Islet precursor cell (in vitro differentiated cells): ENCODE measurements around the gene ZNF438.
"Not testable (repeated sequence)": the region's sequence is repeated elsewhere in the genome, so short reads cannot be mapped to it uniquely, and the experiment has no call there.

Source experiments
- DNase-seq: peaks from one replicate; pipeline ENCODE4 v3.0.0-alpha.2; 2018

The ZNF438 gene

GRCh38 chr10:30820261-30820991, 211.2 kb downstream of the ZNF438 start:
- DNase-seq: no peak

- DNase-seq: no peak
Observed at GRCh38 chr10:30819341-30820181, 212.1 kb downstream of the ZNF438 start.

GRCh38 chr10:30818854-30819253, 212.8 kb downstream of the ZNF438 start:
- no peak for DNase-seq

DNA sequence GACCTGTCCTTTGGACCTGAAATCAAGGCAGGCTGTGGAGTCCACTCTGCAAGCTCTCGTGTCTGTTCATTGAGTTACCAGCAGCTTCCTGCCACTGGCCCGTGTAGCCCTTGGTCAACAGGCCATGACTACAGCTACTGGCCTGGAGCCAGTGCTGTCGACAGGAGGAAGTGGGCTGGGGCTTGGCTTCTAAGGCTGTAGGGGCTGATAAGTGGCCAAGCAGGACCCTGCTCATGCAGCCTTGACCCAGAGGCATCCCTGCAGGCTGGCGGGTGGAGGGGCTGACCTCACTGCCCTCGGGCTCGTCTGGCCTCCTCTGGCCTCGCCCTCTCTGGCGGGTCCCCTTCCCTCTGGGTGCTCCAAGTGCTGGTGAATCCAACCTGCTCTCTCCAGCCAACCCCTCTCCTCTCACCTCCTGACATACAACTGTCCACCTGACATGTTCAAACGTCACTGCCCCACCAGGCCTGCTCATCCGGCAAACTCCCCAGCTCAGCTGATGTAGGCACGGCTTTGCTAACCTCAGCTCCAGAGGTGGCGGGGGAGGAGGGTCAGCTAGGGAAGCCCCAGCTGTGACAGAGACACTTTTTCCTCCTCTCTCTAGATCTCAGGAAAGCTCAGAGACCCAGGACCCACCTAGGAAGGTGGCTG, 213.5 kb downstream of the ZNF438 start:
- no peak for DNase-seq

DNA sequence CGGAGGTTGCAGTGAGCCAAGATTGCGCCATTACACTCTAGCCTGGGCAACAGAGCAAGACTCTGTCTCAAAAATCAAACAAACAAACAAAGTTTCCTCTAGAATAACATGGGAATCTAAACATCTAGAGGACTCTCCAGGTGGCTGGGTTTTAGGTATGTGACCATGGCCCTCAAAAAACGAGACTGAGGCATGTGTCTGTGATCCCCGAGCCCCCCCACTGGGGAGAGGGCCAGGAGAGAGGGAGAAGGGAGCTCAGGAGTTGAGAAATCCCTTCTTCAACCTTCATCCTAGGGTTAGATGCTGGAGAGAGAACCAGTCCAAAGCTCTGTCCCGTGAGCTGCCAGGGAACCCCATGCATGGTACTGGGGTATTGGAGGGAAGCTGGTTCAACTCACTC, 214.1 kb downstream of the ZNF438 start:
- DNase-seq: no peak

- DNase-seq: no peak
Observed at GRCh38 chr10:30816820-30817171, 214.9 kb downstream of the ZNF438 start.

DNA sequence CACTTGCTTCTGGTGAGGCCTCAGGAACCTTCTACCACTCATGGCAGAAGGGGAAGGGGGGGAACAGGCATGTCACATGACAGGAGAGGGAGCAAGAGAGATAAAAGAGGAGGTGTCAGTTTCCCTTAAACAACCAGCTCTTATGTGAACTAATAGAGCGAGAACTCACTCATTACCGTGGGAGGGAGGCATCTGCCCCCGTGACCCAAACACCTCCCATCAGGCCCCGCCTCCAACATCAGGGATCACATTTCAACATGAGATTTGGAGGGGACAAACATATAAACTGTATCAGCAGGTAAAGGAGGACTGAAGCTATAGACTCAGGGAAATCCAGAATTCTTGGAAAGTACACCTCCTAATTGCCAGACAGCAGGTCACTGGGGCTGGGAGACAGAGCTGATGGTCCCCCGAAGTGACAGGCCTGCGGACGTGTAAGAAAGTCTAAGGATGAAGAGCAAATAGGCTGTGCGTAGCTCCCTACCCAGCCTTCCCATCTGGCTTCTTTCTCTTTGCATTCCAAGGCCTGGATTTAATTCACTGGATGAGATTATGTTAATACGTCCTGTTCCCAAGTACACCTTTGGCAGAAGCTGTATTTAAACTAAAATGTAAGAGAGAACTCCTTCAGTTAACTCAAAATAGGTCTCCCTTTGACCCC, 215.4 kb downstream of the ZNF438 start:
- DNase-seq: no peak

GRCh38 chr10:30813872-30814481, 217.7 kb downstream of the ZNF438 start:
- no peak for DNase-seq

DNA sequence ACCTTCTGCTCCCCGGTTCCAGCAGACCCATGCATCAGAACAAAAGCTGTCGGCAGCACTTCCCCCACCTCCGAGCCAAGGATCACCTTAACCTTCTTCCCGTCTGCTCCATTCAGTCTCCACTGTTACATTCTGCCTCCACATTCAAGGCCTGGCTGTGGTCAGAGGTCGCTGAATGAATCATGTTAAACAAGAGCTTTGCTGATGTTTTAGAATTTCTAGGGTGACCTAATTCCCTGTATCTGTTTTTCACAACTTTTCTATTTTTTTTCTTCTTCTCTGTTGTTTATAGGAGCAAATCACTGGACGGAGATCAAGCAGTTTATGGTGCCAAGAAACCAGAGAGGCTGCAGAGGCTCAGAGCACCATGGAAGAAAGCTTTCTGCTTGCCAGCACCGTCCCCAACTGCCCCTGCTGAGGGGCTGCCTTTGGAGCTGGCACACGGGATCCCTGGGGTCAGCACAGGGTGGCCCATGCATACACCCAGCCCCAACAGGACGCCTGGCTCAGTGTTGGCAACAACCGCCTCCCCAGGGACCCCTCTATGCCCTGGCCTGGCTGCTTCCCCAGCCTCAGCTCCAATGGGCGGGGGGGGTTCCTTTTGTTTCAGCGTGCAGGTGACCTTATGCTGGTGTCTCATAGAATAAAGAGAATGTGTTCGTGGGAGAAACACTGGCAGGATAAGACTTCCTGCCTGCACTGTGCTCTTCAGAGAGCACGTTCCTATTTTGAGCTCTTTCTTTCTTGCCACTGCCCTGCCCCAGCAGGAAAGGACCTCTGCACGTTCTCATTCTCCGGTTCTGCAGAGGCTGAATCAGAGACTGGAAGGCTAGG, 219.4 kb downstream of the ZNF438 start:
- DNase-seq: no peak

DNA sequence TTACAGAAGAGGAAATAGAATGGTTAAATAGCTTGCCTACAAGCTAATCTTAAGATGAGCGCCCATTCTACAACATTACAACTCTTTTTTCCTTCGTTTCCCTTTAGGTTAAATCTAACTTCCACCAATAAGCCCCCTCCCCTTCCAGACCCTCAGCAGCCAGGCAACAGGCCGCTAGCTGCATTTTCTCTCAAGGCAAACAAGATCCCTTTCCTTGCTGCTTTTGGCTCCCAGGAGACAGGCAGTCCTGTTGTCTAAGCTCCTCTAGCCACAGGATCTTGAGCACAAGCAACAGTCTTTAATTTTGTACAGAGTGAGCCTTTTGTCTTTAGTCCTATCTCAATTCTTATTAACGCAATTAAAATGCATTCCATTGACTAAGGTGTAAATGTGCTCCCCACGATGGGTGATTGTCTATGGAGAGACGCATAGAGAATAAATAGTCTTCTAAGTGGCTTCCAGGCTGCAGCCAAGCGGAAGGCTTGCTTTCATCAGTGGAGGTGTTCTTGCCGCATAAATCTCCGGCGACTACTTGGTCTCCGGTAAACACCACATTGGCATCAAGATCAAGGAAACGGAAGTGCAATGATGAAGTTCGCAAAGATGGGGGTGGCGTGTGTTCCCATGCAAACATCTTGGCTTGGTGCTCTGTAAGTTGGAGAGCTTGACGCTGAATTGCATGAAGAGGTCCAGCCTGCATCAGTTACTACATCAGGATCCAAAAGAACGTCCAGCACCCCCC, 220.2 kb downstream of the ZNF438 start:
- no peak for DNase-seq

DNA sequence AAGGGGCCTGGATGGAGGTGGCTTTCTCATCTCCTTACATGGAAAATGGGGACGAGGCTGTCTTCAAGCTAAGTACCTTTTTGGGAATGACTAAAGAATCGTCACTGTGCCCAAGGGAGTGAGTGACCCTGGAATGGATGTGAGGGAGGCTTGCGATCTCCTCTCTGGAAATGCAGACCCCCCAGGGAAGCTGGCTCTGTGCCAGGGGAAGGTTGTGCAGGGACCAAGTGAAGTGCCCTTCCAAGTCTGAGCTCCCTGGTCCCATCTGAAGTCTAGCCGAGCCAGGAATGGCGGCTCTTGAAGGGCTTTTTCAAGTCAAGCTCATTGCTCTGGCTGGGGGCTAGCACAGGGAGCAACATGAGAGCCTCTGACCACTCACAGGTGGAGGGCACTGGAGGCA, 221.2 kb downstream of the ZNF438 start:
- DNase-seq: no peak

GRCh38 chr10:30806850-30807249, 224.8 kb downstream of the ZNF438 start:
- DNase-seq: no peak

DNA sequence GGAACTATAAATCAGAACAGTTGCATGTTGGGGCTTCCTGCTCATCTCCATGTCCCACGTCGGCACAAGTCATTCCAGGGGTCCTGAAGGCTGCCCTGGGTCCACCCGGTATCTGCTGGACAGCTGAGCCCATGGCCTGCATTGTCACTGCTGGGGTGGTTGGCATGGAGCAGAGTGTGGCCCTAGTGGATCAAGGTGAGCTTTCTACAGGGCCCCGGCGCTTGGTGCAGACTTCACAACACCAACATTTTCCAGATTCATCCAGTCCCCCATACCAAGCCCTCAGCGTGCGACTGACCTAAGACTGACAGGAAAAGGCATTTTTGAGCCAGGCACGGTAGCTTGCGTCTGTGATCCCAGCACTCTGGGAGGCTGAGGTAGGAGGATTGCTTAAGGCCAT, 226.6 kb downstream of the ZNF438 start:
- no peak for DNase-seq

- DNase-seq: no peak
Observed at GRCh38 chr10:30804478-30805055, 227.1 kb downstream of the ZNF438 start.

GRCh38 chr10:30803892-30804322, 227.8 kb downstream of the ZNF438 start:
- no peak for DNase-seq

DNA sequence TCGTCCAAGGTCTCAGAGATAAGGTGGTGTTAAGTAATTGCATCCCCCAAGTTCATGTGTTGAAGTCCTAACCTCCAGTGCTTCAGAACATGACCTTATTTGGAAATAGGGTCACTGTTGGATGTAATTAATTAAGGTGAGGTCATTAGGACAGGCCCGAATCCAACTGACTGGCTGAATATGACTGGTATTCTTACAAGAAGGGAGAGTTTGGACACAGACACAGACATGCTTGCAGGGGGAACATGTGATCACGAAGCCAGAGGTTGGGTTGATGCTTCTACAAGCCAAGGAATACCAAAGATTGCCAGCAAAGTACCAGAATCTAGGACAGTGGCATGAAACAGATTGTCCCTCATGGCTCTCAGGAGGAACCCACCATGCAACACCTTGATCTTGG, 228.6 kb downstream of the ZNF438 start:
- no peak for DNase-seq

GRCh38 chr10:30800368-30800767, 231.3 kb downstream of the ZNF438 start:
- DNase-seq: no peak

DNA sequence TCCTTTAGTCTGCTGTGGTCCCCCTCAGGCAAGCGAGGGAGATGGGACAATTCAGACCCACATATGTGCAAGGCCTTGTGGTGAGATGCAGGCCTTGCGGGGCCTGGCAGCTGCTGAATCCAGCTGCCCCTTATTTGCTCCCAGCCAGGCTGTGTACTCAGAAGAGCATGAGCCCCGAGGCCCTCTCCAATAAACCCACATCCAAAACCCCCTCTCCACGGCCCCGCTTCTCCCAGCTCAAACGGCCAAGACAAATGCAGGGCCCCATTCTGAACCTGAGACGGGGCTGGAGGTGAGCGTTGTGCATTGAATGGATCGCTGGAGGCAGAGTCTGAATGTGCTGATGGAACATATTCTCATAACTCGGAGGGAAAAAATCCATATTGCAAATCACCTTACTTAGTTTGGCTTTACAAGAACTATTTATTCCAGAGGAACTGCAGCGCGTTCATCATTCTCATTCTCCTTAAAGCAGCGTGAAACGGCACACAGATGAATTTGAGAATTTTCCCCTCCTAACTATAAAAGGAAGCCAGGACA, 232.9 kb downstream of the ZNF438 start:
- no peak for DNase-seq

DNA sequence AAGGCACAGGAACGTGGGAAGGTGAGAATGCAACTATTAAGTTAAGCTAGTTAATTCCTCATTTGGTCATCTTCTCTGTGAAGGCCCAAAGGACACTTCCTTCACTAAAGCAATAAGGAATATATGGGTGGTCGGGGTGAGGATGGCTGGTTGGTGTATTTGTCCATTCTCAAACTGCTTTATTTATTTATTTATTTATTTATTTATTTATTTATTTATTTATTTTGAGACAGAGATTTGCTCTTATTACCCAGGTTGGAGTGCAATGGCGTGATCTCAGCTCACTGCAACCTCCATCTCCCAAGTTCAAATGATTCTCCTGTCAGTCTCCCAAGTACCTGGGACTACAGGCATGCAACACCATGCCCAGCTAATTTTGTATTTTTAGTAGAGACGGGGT, 236.6 kb downstream of the ZNF438 start:
- not testable (repeated sequence) for DNase-seq
